Left ventricle myocardium inferior (tissue), 1 donor: Measurements from ENCODE around the gene DDX53. TPM values are rescaled to one million over a fixed set of nuclear protein-coding genes. Genes with fewer than 3 reads are reported as not detected.

ENCODE experiments used
- DNase-seq: peaks from one replicate; pipeline ENCODE4 v3.0.0-alpha.2; 2020
- H3K27ac ChIP-seq: fragments of 200-600 bp; replicated peaks from 2 replicates; pipeline ENCODE4 v1.8.0; 2021
- H3K27me3 ChIP-seq: fragments of 200-600 bp; 2 replicates; pipeline ENCODE4 v1.8.0; 2021; ENCODE audit warnings: low read depth
- H3K36me3 ChIP-seq: fragments of 200-600 bp; 2 replicates; pipeline ENCODE4 v1.8.0; 2021
- H3K4me1 ChIP-seq: fragments of 200-600 bp; 2 replicates; pipeline ENCODE4 v1.8.0; 2021
- H3K4me3 ChIP-seq: fragments of 200-600 bp; 2 replicates; pipeline ENCODE4 v1.8.0; 2021; ENCODE audit warnings: mild to moderate bottlenecking, moderate library complexity
- H3K9me3 ChIP-seq: fragments of 200-600 bp; replicated peaks from 2 replicates; pipeline ENCODE4 v1.8.0; 2021
- intact Hi-C: fragments of 100-400 bp; cut with micrococcal nuclease; formaldehyde crosslinking; loops from one replicate; pipeline ENCODE4 v1.11.0; 2022
- total RNA-seq: library from RNA; stranded (reverse); fragmentation: NEBNext Ultra II Directional; extraction: Animal tissue kit (Norgen Biotek cat#: 25700); gene quantifications from one replicate; pipeline ENCODE4 v1.2.1, GENCODE V29; 2021
- TF ChIP-seq, protein P1 (sequence below): fragments of 200-600 bp; IDR thresholded peaks from 2 replicates; pipeline ENCODE4 v1.8.0; 2021; ENCODE audit warnings: antibody characterized with exemption, mild to moderate bottlenecking, borderline replicate concordance
- donor health status: DM: no; HTN: yes; CAD: no; lungs with severe emphysema.

The DDX53 gene
- total RNA-seq, 1 donor from 2014 or later: not detected

GRCh38 chrX:23048806-23049573, 49.2 kb downstream of the DDX53 start:
- intact Hi-C loops: no loop called here
- no peaks in the 10 kb centered on the region for H3K4me1 ChIP-seq
- no peak overlapping the region for H3K27ac ChIP-seq
- H3K27me3 ChIP-seq: no peaks in the 10 kb centered on the region
- H3K9me3 ChIP-seq: no peaks in the 10 kb centered on the region
- H3K4me3 ChIP-seq: no peak overlapping the region
- no peaks in the 10 kb centered on the region for H3K36me3 ChIP-seq
- DNase-seq: no peak
- TF ChIP-seq, protein P1, sequence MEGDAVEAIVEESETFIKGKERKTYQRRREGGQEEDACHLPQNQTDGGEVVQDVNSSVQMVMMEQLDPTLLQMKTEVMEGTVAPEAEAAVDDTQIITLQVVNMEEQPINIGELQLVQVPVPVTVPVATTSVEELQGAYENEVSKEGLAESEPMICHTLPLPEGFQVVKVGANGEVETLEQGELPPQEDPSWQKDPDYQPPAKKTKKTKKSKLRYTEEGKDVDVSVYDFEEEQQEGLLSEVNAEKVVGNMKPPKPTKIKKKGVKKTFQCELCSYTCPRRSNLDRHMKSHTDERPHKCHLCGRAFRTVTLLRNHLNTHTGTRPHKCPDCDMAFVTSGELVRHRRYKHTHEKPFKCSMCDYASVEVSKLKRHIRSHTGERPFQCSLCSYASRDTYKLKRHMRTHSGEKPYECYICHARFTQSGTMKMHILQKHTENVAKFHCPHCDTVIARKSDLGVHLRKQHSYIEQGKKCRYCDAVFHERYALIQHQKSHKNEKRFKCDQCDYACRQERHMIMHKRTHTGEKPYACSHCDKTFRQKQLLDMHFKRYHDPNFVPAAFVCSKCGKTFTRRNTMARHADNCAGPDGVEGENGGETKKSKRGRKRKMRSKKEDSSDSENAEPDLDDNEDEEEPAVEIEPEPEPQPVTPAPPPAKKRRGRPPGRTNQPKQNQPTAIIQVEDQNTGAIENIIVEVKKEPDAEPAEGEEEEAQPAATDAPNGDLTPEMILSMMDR: no peak

GRCh38 chrX:23052324-23052723, 52.6 kb downstream of the DDX53 start:
- Histone ChIP-seq H3K27me3 (no peaks in the 10 kb centered on the region), H3K27ac (no peak overlapping the region), H3K36me3 (no peaks in the 10 kb centered on the region), H3K9me3 (no peaks in the 10 kb centered on the region), H3K4me3 (no peak overlapping the region), H3K4me1 (no peaks in the 10 kb centered on the region)
- TF ChIP-seq, protein P1: no peak
- no peak for DNase-seq
- intact Hi-C loops: no loop called here
